Gastrocnemius medialis (tissue), 4 donors: Measurements from ENCODE around the gene REXO1. TPM values are rescaled to one million over a fixed set of nuclear protein-coding genes. Genes with fewer than 3 reads are reported as not detected.
A peak's percentile ranks its signal among the peaks of the same experiment; 100 is the strongest.

ENCODE experiments used
- ATAC-seq, 2 donors: fragments of 150-250 bp; one replicate each; pipeline ENCODE4 v1.9.1; 2016
- DNase-seq, 2 donors: peaks; one replicate each; pipeline ENCODE4 v3.0.0-alpha.2; 2019
- H3K27ac ChIP-seq, 4 donors: fragments of 200-600 bp; sonication (generic); 1 replicate in 1 of 4; 2 replicates in 3 of 4; pipeline ENCODE4 v1.5.1; 2016 to 2018; ENCODE audit warnings: mild to moderate bottlenecking in 2 of 4, moderate library complexity in 1 of 4
- H3K27me3 ChIP-seq, 3 donors: fragments of 200-600 bp; sonication (generic) in 2 of 3; 1 replicate in 1 of 3; 2 replicates in 2 of 3; pipeline versions ENCODE4 v1.5.1 to v1.6.0; 2016 to 2019; ENCODE audit warnings: mild to moderate bottlenecking in 1 of 3, moderate library complexity in 1 of 3
- H3K36me3 ChIP-seq, 2 donors: fragments of 200-600 bp; sonication (generic) in 1 of 2; one replicate each; pipeline ENCODE4 v1.5.1; 2017 to 2018
- H3K4me1 ChIP-seq, 2 donors: fragments of 200-600 bp; sonication (generic) in 1 of 2; one replicate each; pipeline ENCODE4 v1.5.1; 2016 to 2017; ENCODE audit warnings: mild to moderate bottlenecking in 2 of 2
- H3K4me3 ChIP-seq, 4 donors: fragments of 200-600 bp; sonication (generic) in 3 of 4; 1 replicate in 1 of 4; 2 replicates in 3 of 4; pipeline ENCODE4 v1.5.1; 2016 to 2019; ENCODE audit warnings: mild to moderate bottlenecking in 2 of 4
- H3K9me3 ChIP-seq, 3 donors: fragments of 200-600 bp; sonication (generic) in 2 of 3; 1 replicate in 1 of 3; 2 replicates in 2 of 3; pipeline ENCODE4 v1.5.1; 2016 to 2019
- POLR2A ChIP-seq, 2 donors: fragments of 450-650 bp; IDR thresholded peaks; one replicate each; pipeline ENCODE4 v1.6.1; 2017; ENCODE audit warnings: antibody characterized with exemption in 2 of 2, mild to moderate bottlenecking in 2 of 2, moderate library complexity in 2 of 2
- in situ Hi-C, 4 donors: fragments of 200-750 bp; cut with MboI; loops; one replicate each; pipeline versions ENCODE4 v1.15.0 to v1.8.0; 2017; ENCODE audit warnings: low sequenced_read_pairs in 4 of 4
- intact Hi-C: fragments of 100-400 bp; cut with DNase I; formaldehyde crosslinking; loops from one replicate; pipeline ENCODE4 v1.15.1; 2023; ENCODE audit warnings: low total_unique reads
- total RNA-seq, 4 donors: library from RNA; depleted of rRNA; stranded (reverse); fragments of >200 nt; gene quantifications; one replicate each; pipeline versions ENCODE4 v1.1.0 to v1.2.3, GENCODE V29; 2016
- TF ChIP-seq, protein P1 (sequence below), 5 experiments: fragments of 450-650 bp in 3 of 5; fragments of 200-600 bp in 2 of 5; sonication (generic) in 2 of 5; IDR thresholded peaks in 4 of 5; conservative IDR thresholded peaks in 1 of 5; 1 replicate in 4 of 5; 2 replicates in 1 of 5; pipeline ENCODE4 v1.5.1; 2016 to 2019; ENCODE audit warnings: antibody characterized with exemption in 5 of 5, mild to moderate bottlenecking in 3 of 5, moderate library complexity in 3 of 5

REXO1 gene
- total RNA-seq, 4 donors from 2014 or later = 10.8 to 28.5 (median 20.5) TPM

DNA sequence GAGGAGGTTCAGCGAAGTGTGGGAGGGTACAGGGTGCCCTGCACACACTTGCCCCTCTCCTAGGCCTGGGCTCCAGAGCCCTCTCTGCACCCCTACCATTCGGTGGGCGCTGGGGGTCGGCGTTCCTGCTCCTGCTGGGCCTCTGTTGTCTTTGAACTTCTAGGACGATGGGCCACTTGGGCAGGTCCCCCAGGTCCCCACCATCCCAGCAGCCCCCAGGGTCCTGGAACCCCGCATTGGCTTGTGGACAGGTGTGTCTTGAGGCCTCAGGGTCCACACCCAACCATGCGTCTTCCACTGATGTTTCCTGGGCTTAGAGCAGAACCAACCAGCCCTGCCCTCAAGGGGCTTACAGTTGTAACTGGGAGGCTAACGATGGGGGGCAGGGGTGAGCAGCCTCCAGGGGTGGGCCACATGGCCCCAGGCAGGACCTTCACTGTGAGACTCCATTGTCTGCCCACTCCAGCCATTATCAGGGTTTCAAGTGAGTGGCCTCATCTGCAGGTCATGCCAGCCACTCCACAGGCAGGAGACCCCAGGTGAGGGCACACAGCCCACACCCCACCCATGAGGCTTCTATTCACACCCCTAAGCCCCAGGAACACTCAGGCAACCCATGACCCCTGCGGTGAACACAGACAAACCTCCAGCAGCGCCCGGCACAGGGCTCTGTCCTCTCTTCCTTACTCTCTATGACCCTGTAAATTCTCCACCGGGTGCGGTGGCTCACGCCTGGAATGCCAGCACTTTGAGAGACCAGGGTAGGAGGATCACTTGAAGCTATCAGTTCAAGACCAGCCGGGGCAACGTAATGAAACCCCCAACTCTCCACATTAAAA is 17.1 kb upstream of the REXO1 start:
- peak overlapping the region; percentile 76 to 92 (median 84) for H3K27ac ChIP-seq
- H3K4me3 ChIP-seq = peak overlapping the region; percentile 67 to 95 (median 82)
- peaks cover 0 to 8% (median 6%) of the 10 kb centered on the region in 3 donors for H3K27me3 ChIP-seq
- ATAC-seq = no peak
- TF ChIP-seq POLR2A (IDR thresholded peaks at IDR 0.05) = no peak
- TF ChIP-seq, protein P1, sequence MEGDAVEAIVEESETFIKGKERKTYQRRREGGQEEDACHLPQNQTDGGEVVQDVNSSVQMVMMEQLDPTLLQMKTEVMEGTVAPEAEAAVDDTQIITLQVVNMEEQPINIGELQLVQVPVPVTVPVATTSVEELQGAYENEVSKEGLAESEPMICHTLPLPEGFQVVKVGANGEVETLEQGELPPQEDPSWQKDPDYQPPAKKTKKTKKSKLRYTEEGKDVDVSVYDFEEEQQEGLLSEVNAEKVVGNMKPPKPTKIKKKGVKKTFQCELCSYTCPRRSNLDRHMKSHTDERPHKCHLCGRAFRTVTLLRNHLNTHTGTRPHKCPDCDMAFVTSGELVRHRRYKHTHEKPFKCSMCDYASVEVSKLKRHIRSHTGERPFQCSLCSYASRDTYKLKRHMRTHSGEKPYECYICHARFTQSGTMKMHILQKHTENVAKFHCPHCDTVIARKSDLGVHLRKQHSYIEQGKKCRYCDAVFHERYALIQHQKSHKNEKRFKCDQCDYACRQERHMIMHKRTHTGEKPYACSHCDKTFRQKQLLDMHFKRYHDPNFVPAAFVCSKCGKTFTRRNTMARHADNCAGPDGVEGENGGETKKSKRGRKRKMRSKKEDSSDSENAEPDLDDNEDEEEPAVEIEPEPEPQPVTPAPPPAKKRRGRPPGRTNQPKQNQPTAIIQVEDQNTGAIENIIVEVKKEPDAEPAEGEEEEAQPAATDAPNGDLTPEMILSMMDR (IDR thresholded peaks at IDR 0.05 in 4 of 5, conservative IDR thresholded peaks at IDR 0.05 in 1 of 5) = no peak
- in situ Hi-C loops = no loop called here
- H3K36me3 ChIP-seq = no peaks in the 10 kb centered on the region
- intact Hi-C loops = loop anchor here (10.0 kb wide), 1 partner anchor 481 kb away; the partner anchor contains the start of gene NDUFS7
- peaks cover 11 to 15% of the 10 kb centered on the region in 2 donors for H3K4me1 ChIP-seq
- no peak for DNase-seq
- no peaks in the 10 kb centered on the region for H3K9me3 ChIP-seq

DNA sequence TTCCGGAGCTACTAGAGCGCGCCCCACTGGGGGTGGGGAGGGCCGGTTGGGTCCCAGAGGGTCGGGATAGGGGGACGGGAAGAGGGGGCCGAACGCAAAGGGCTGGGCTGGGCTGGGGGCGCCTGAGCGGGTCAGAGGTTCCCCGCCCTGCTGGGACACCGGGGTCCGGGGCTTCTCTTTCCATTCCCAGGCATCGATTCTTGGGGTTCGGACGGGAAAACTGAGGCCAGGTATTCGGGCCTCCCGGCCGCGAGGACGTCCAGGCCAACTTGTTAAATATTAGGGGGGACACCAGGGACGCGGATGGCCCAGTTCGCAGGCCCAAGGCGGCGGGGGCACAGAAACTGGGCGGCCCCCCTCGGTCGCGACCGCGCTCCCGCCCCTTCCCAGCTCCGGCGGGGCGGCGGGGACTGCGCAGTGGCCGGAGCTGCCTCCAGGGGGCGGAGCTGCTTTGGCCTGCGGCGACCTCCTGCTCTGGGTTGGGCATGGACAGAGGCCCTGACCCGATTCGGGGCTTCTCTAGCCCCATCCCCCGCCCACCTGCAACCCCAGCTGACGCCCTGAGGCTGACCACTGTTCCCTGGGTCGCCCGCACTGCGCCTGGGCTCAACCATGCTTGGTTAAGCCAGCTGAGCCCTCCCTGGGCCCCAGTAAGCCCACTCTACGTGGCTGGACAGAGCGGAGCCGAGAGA is 16.3 kb upstream of the REXO1 start:
- H3K4me3 ChIP-seq = peak overlapping the region; percentile 67 to 95 (median 82)
- in situ Hi-C loops (no loop called here), intact Hi-C loops (loop anchor here (1.0 to 10.0 kb wide), 2 partner anchors 41 to 480 kb away; partner anchors contain the start of genes ADAT3, NDUFS7 and SCAMP4)
- TF ChIP-seq, protein P1 (IDR thresholded peaks at IDR 0.05 in 4 of 5, conservative IDR thresholded peaks at IDR 0.05 in 1 of 5) = peak; percentile 39 to 89 (median 78)
- peak in 1 of 2 donors; percentile 14 for TF ChIP-seq POLR2A (IDR thresholded peaks at IDR 0.05)
- DNase-seq = peak; percentile 46 to 53
- H3K27ac ChIP-seq = peak overlapping the region; percentile 76 to 92 (median 84)
- ATAC-seq = peak; percentile 32 to 46
- H3K27me3 ChIP-seq = peaks cover 0 to 8% (median 6%) of the 10 kb centered on the region in 3 donors
- no peaks in the 10 kb centered on the region for H3K9me3 ChIP-seq
- peaks cover 11 to 18% of the 10 kb centered on the region in 2 donors for H3K4me1 ChIP-seq
- H3K36me3 ChIP-seq = no peaks in the 10 kb centered on the region

DNA sequence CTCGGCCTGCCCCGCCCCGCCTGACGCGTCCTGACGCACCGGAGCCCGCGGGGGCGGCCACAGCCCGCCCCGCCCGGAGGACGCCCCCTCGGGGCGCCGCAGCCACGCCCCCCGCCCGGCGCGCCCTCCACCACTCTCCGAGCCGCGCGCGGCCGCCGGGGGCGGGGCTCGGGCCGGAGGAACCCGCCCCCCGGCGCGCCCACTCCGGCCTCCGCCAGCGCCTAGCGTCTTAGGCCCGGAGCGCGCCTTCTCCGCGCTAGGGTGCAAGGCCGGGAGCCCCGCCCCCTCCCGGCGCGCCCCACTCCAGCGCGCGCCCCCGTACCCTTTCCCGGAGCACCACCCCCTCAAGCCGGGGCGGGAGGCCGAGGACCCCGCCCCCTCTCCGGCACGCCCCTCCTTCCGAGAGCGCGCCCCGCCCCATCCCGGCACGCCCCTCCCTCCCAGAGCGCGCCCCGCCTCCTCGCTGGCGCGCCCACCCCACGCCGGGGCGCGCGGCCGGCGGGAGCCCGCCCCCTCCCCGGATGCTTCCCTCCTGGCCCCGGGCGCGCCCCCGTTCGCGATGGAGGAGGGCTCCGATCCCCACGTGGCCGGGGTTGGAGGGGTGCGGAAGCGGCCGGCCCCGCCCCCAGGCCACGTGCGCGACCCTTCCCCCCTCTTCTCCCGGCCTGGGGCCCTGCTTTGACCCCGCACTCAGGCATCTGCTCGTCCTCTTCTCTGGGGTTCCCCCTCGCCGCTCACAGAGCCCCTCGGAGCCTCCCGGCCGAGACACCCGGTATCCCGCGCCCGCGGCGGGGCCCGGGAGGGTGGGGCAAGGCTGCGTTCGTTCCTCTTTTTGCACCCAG is 15.6 kb upstream of the REXO1 start:
- in situ Hi-C loops (no loop called here), intact Hi-C loops (loop anchor here (1.0 to 10.0 kb wide), 3 partner anchors 16 to 479 kb away; partner anchors contain the start of genes ADAT3, NDUFS7, REXO1 and SCAMP4)
- TF ChIP-seq, protein P1 (IDR thresholded peaks at IDR 0.05 in 4 of 5, conservative IDR thresholded peaks at IDR 0.05 in 1 of 5) = no peak
- TF ChIP-seq POLR2A (IDR thresholded peaks at IDR 0.05) = peak; percentile 33 to 34
- Histone ChIP-seq H3K36me3 (no peaks in the 10 kb centered on the region), H3K27me3 (peaks cover 0 to 8% (median 6%) of the 10 kb centered on the region in 3 donors), H3K4me1 (peaks cover 6 to 18% of the 10 kb centered on the region in 2 donors), H3K4me3 (peak overlapping the region; percentile 67 to 95 (median 82)), H3K27ac (peak overlapping the region; percentile 76 to 92 (median 84)), H3K9me3 (no peaks in the 10 kb centered on the region)
- ATAC-seq (peak; percentile 83), DNase-seq (peak; percentile 76 to 82)

DNA sequence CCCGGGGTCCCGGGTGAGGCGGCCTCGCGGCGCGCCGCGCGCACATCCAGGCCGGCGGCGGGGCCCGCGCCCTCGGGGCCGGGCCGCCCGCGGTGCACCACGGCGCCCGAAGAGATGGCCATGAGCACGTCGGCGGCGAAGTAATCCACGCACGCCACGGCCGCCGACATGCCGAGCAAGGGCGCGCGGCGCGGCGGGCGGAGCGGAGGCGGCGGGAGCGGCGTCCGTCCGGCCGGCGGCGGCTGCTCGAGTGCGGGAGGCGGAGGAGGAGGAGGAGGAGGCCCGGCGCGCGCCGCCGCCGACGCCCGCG is 15.0 kb upstream of the REXO1 start, which contains the start of gene KLF16:
Gene KLF16 (minus strand): TSS at position 252 of the 310 bp plus-strand sequence. CDS start 82 bp downstream, at position 170.
- Histone ChIP-seq H3K27ac (peak within 1 kb of the TSS; percentile 76 to 92 (median 84)), H3K9me3 (no peaks in the 10 kb centered on the region), H3K27me3 (peaks cover 0 to 8% (median 6%) of the 10 kb centered on the region in 3 donors), H3K36me3 (no peaks in the 10 kb centered on the region), H3K4me3 (peak within 1 kb of the TSS; percentile 67 to 95 (median 82)), H3K4me1 (peaks cover 5 to 18% of the 10 kb centered on the region in 2 donors)
- intact Hi-C loops = loop anchor here (1.0 to 10.0 kb wide), 2 partner anchors 15 to 478 kb away; partner anchors contain the start of genes NDUFS7 and REXO1
- ATAC-seq (peak in 1 of 2 donors; percentile 0), DNase-seq (no peak)
- TF ChIP-seq, protein P1 (IDR thresholded peaks at IDR 0.05 in 4 of 5, conservative IDR thresholded peaks at IDR 0.05 in 1 of 5) = no peak
- TF ChIP-seq POLR2A (IDR thresholded peaks at IDR 0.05) = peak; percentile 76
- in situ Hi-C loops = no loop called here
